ENCODE data around the gene OXCT2. TPM values are rescaled to one million over a fixed set of nuclear protein-coding genes. Genes with fewer than 3 reads are reported as not detected.

The OXCT2 gene
- total and polyA plus RNA-seq, 9 of the 15 experiments (the other 6 are each of a cell fraction or from before 2014, with no cell fraction given), result 0.08 to 0.64 (median 0.22) TPM; not detected in 2

- no peak for TF ChIP-seq CEBPB (tag; IDR thresholded peaks at IDR 0.05)
Measured at GRCh38 chr1:39812913-39813312, 41.8 kb upstream of the OXCT2 start (continued).

GRCh38 chr1:39808784-39809517, 37.8 kb upstream of the OXCT2 start:
- DNase-seq (ENCODE audit: extremely low read depth in 1 of 4, low spot score in 3 of 4), result no peak
- ChIA-PET CTCF (ENCODE audit: low intra/inter-chr PET ratio) (no interaction called here), POLR2A (no interaction called here)
- no peak overlapping the region for H3K4me2 ChIP-seq (ENCODE audit: insufficient read depth, low read length)
- in situ Hi-C loops (cut with MboI) (no loop called here), intact Hi-C loops (cut with micrococcal nuclease) (no loop called here)
- H3K4me3 ChIP-seq, result no peak overlapping the region
- H3K36me3 ChIP-seq (ENCODE audit: control insufficient read depth, insufficient read depth, low read length), result no peaks in the 10 kb centered on the region
- H3K9me1 ChIP-seq (ENCODE audit: control insufficient read depth, insufficient read depth, low read length), result no peaks in the 10 kb centered on the region
- H3K27me3 ChIP-seq (ENCODE audit: control insufficient read depth in 2 of 2, insufficient read depth in 2 of 2, low read length in 2 of 2), result peaks cover 0 to 2% of the 10 kb centered on the region in 2 experiments; a peak in 1 of 5 replicates
- no peak overlapping the region for H3K9ac ChIP-seq (ENCODE audit: insufficient read depth in 1 of 2, low read depth in 2 of 2, low read length in 2 of 2)
- 17% methylated on average over 6 of the region's 8 CpGs for WGBS (ENCODE audit: insufficient coverage, low coverage, missing lambda C conversion rate)
- H2AFZ ChIP-seq (ENCODE audit: low read depth, low read length), result no peak overlapping the region
- H3K79me2 ChIP-seq (ENCODE audit: control insufficient read depth, insufficient read depth, low read length), result no peaks in the 10 kb centered on the region
- no peaks in the 10 kb centered on the region for H3K9me3 ChIP-seq (replicated peaks; ENCODE audit: control insufficient read depth, insufficient read depth, low read depth, low read length)
- H3K4me1 ChIP-seq (replicated peaks in 1 of 2; ENCODE audit: control insufficient read depth in 2 of 2, insufficient read depth in 2 of 2, low read length in 2 of 2), result no peaks in the 10 kb centered on the region
- no TSS peak for BruUV-seq (replicated peaks)
- H3K27ac ChIP-seq (ENCODE audit: extremely low read depth, low read depth, low read length), result no peak overlapping the region
- no peak for ATAC-seq
- peak; percentile 37 for FAIRE-seq
- TF ChIP-seq ZNF134 (CRISPR knock-in tag; conservative IDR thresholded peaks at IDR 0.05) (no peak), ZNF316 (IDR thresholded peaks at IDR 0.05) (peak; percentile 55), ZBTB5 (IDR thresholded peaks at IDR 0.05) (no peak), MEIS2 (IDR thresholded peaks at IDR 0.05; ENCODE audit: partially characterized antibody) (peak; percentile 55), PKNOX1 (IDR thresholded peaks at IDR 0.05) (peak; percentile 40), C11orf30 (IDR thresholded peaks at IDR 0.05; ENCODE audit: low read depth) (peak; percentile 34; the same call in 1 of the 2 replicates), PBX2 (CRISPR knock-in tag; IDR thresholded peaks at IDR 0.05; ENCODE audit: low read depth) (no peak), PBX2 (tag; conservative IDR thresholded peaks at IDR 0.05; ENCODE audit: low read depth) (peak; percentile 28; the same call in 1 of the 2 replicates), ZNF121 (CRISPR knock-in tag; conservative IDR thresholded peaks at IDR 0.05) (no peak)
- no peaks in the 10 kb centered on the region for H4K20me1 ChIP-seq (replicated peaks; ENCODE audit: control insufficient read depth, insufficient read depth, low read length)

All from K562 (cell line).